CD14-positive monocyte (primary cell): ENCODE measurements around the gene PSMB5. TPM values are rescaled to one million over a fixed set of nuclear protein-coding genes. Genes with fewer than 3 reads are reported as not detected.

Experiments
- DNase-seq, 3 donors: peaks; one replicate each; pipeline ENCODE4 v3.0.0-alpha.2; 2011 to 2022
- H2AFZ ChIP-seq: 2 replicates; pipeline ENCODE4 v1.6.0; 2012; ENCODE audit warnings: mild to moderate bottlenecking, low read depth, low read length, inconsistent platforms; ENCODE audit not compliant: insufficient read depth, poor library complexity, severe bottlenecking
- H3K27ac ChIP-seq, 2 donors: 1 replicate in 1 of 2; 2 replicates in 1 of 2; pipeline ENCODE4 v1.5.1; 2012 to 2013; ENCODE audit warnings: low read length in 2 of 2, control low read depth in 1 of 2, inconsistent platforms in 1 of 2, low read depth in 1 of 2, mild to moderate bottlenecking in 1 of 2
- H3K27me3 ChIP-seq, 2 donors: one replicate each; pipeline versions ENCODE4 v1.6.0 to v1.6.1; 2011 to 2013; ENCODE audit warnings: low read length in 2 of 2; ENCODE audit not compliant: control insufficient read depth in 2 of 2, insufficient read depth in 2 of 2
- H3K36me3 ChIP-seq, 2 donors: replicated peaks in 1 of 2; 1 replicate in 1 of 2; 2 replicates in 1 of 2; pipeline versions ENCODE4 v1.5.1 to v1.6.1; 2012 to 2013; ENCODE audit warnings: low read length in 2 of 2, control low read depth in 1 of 2, inconsistent platforms in 1 of 2, mild to moderate bottlenecking in 1 of 2; ENCODE audit not compliant: insufficient read depth in 2 of 2, control insufficient read depth in 1 of 2
- H3K4me1 ChIP-seq, 2 donors: 1 replicate in 1 of 2; 2 replicates in 1 of 2; pipeline versions ENCODE4 v1.5.1 to v1.6.1; 2012 to 2013; ENCODE audit warnings: low read length in 2 of 2, control low read depth in 1 of 2, inconsistent platforms in 1 of 2, mild to moderate bottlenecking in 1 of 2, moderate library complexity in 1 of 2; ENCODE audit not compliant: insufficient read depth in 2 of 2, control insufficient read depth in 1 of 2
- H3K4me2 ChIP-seq: replicated peaks from 2 replicates; pipeline ENCODE3; 2012; ENCODE audit warnings: low read length, moderate library complexity, mild to moderate bottlenecking; ENCODE audit not compliant: poor library complexity, severe bottlenecking; ENCODE audit errors: extremely low read depth
- H3K4me3 ChIP-seq, 3 experiments: fragments of 200-600 bp in 1 of 3; sonication (generic) in 1 of 3; replicated peaks in 1 of 3; 1 replicate in 2 of 3; 2 replicates in 1 of 3; pipeline ENCODE4 v1.5.1; 2011 to 2013; ENCODE audit warnings: low read length in 3 of 3, mild to moderate bottlenecking in 3 of 3, control low read depth in 2 of 3, low read depth in 2 of 3, inconsistent platforms in 1 of 3, moderate library complexity in 1 of 3
- H3K79me2 ChIP-seq: 2 replicates; pipeline ENCODE4 v1.6.0; 2012; ENCODE audit warnings: mild to moderate bottlenecking, control low read depth, inconsistent platforms, low read length, moderate library complexity; ENCODE audit not compliant: insufficient read depth
- H3K9ac ChIP-seq: 2 replicates; pipeline ENCODE4 v1.6.0; 2017; ENCODE audit warnings: low read length, mild to moderate bottlenecking; ENCODE audit not compliant: insufficient read depth, poor library complexity, severe bottlenecking
- H3K9me3 ChIP-seq, 2 donors: replicated peaks in 1 of 2; 1 replicate in 1 of 2; 2 replicates in 1 of 2; pipeline versions ENCODE4 v1.5.1 to v1.6.1; 2012 to 2013; ENCODE audit warnings: low read length in 2 of 2, control low read depth in 1 of 2; ENCODE audit not compliant: control insufficient read depth in 1 of 2, insufficient read depth in 1 of 2
- H4K20me1 ChIP-seq: 2 replicates; pipeline ENCODE4 v1.6.0; 2012; ENCODE audit warnings: mild to moderate bottlenecking, low read length, control low read depth, moderate library complexity; ENCODE audit not compliant: insufficient read depth
- H3K27ac Mint-ChIP-seq, 7 donors: one replicate each; pipeline ENCODE4 v1.8.0; 2020; ENCODE audit warnings: mild to moderate bottlenecking in 7 of 7, mixed read lengths in 7 of 7, moderate library complexity in 6 of 7, inconsistent platforms in 2 of 7
- H3K27me3 Mint-ChIP-seq, 3 donors: one replicate each; pipeline ENCODE4 v1.8.0; 2021 to 2022; ENCODE audit warnings: low read depth in 3 of 3, mild to moderate bottlenecking in 3 of 3, mixed read lengths in 3 of 3, moderate library complexity in 3 of 3, inconsistent platforms in 1 of 3
- H3K36me3 Mint-ChIP-seq, 2 donors: one replicate each; pipeline ENCODE4 v1.8.0; 2020; ENCODE audit warnings: mixed read lengths in 2 of 2, inconsistent platforms in 1 of 2, mild to moderate bottlenecking in 1 of 2
- H3K4me1 Mint-ChIP-seq: one replicate; pipeline ENCODE4 v1.8.0; 2020; ENCODE audit warnings: mild to moderate bottlenecking, mixed read lengths
- H3K4me3 Mint-ChIP-seq, 2 donors: one replicate each; pipeline ENCODE4 v1.8.0; 2020; ENCODE audit warnings: mild to moderate bottlenecking in 2 of 2, mixed read lengths in 2 of 2, moderate library complexity in 1 of 2
- H3K9me3 Mint-ChIP-seq, 7 donors: one replicate each; pipeline ENCODE4 v1.8.0; 2020 to 2022; ENCODE audit warnings: mixed read lengths in 7 of 7, mild to moderate bottlenecking in 6 of 7, moderate library complexity in 6 of 7, inconsistent platforms in 2 of 7
- CTCF ChIP-seq: fragments of 200-600 bp; IDR thresholded peaks from one replicate; pipeline ENCODE4 v1.8.0; 2022; ENCODE audit warnings: antibody characterized with exemption, mild to moderate bottlenecking
- WGBS: methylation state at CpG from one replicate; pipeline ENCODE4 v1.1.5; 2013; ENCODE audit warnings: missing lambda C conversion rate; ENCODE audit not compliant: insufficient coverage; 5-methylcytosine and 5-hydroxymethylcytosine counted together
- intact Hi-C, 2 donors: fragments of 100-400 bp; cut with micrococcal nuclease; formaldehyde crosslinking; loops; one replicate each; pipeline versions ENCODE4 v1.15.0 to v1.15.1; 2023
- polyA plus RNA-seq, 3 donors: library from polyadenylated mRNA; depleted of rRNA in 1 of 3; unstranded in 2 of 3; stranded (reverse) in 1 of 3; fragments of 300-500 nt in 2 of 3; fragments of >200 nt in 1 of 3; fragmentation: Illumina TruSeq in 2 of 3; gene quantifications; 1 replicate in 2 of 3; 2 replicates in 1 of 3; pipeline ENCODE4 v1.2.3, GENCODE V29; 2012 to 2021

PSMB5 gene
- polyA plus RNA-seq, 3 donors, result 16.8 to 61.8 (median 57.6) TPM

- no peak for DNase-seq
- Mint-ChIP-seq H3K36me3 (peaks cover 47 to 51% of the 10 kb centered on the region in 2 donors), H3K4me1 (peaks cover 20% of the 10 kb centered on the region), H3K27me3 (peaks cover 10 to 16% (median 14%) of the 10 kb centered on the region in 3 donors), H3K27ac (peak overlapping the region in 1 of 7 donors; percentile 73), H3K4me3 (no peak overlapping the region), H3K9me3 (peaks cover 0 to 3% (median 0%) of the 10 kb centered on the region in 7 donors)
- no peak for TF ChIP-seq CTCF
- Histone ChIP-seq H3K79me2 (peaks cover 4% of the 10 kb centered on the region), H3K4me3 (no peak overlapping the region), H3K4me2 (no peak overlapping the region), H3K27ac (no peak overlapping the region), H3K4me1 (peaks cover 20 to 22% of the 10 kb centered on the region in 2 donors), H3K36me3 (peaks cover 44 to 54% of the 10 kb centered on the region in 2 donors), H3K9me3 (no peaks in the 10 kb centered on the region), H4K20me1 (peaks cover 38% of the 10 kb centered on the region), H2AFZ (no peak overlapping the region), H3K27me3 (peaks cover 4 to 10% of the 10 kb centered on the region in 2 donors), H3K9ac (no peak overlapping the region)
- 95% methylated on average over 30 of the region's 32 CpGs for WGBS
- intact Hi-C loops, result loop anchor here in 1 of 2 donors (1.0 kb wide), 1 partner anchor 73 kb away; no protein-coding TSS in a partner anchor
Observed at GRCh38 chr14:23058654-23059504, 24.2 kb upstream of the PSMB5 start.

- peaks cover 10 to 14% (median 14%) of the 10 kb centered on the region in 3 donors for H3K27me3 Mint-ChIP-seq
- Histone ChIP-seq H3K36me3 (peaks cover 35 to 45% of the 10 kb centered on the region in 2 donors), H3K27ac (no peak overlapping the region), H3K4me1 (peaks cover 20 to 22% of the 10 kb centered on the region in 2 donors), H3K9ac (peak overlapping the region; percentile 40), H3K79me2 (no peaks in the 10 kb centered on the region), H2AFZ (peak overlapping the region; percentile 74), H3K9me3 (no peaks in the 10 kb centered on the region), H4K20me1 (peaks cover 29% of the 10 kb centered on the region), H3K4me3 (peak overlapping the region; percentile 41 to 88 (median 67)), H3K27me3 (peaks cover 4 to 10% of the 10 kb centered on the region in 2 donors), H3K4me2 (peak overlapping the region; percentile 100)
- H3K4me3 Mint-ChIP-seq, result peak overlapping the region; percentile 90 to 93
- DNase-seq, result peak; percentile 66 to 80 (median 78)
- peaks cover 0 to 3% (median 0%) of the 10 kb centered on the region in 7 donors for H3K9me3 Mint-ChIP-seq
- peaks cover 20% of the 10 kb centered on the region for H3K4me1 Mint-ChIP-seq
- WGBS, result under 1% methylated on average over 45 of the region's 51 CpGs
- TF ChIP-seq CTCF, result peak; percentile 97
- H3K27ac Mint-ChIP-seq, result peak overlapping the region in 2 of 7 donors; percentile 11 to 68
- H3K36me3 Mint-ChIP-seq, result peaks cover 38 to 42% of the 10 kb centered on the region in 2 donors
- intact Hi-C loops, result loop anchor here in 1 of 2 donors (1.0 kb wide), 1 partner anchor 72 kb away; no protein-coding TSS in a partner anchor
Observed at GRCh38 chr14:23057757-23058653, 23.3 kb upstream of the PSMB5 start.
